Measurements from ENCODE around the gene TMEM129.

TMEM129 gene

GRCh38 chr4:1758306-1759121 is 37.4 kb upstream of the TMEM129 start:
- DNase-seq: no peak

- DNase-seq: no peak
Measured at GRCh38 chr4:1757836-1758235, 36.7 kb upstream of the TMEM129 start.

- DNase-seq: no peak
Measured at GRCh38 chr4:1756893-1757779, 36.0 kb upstream of the TMEM129 start.

GRCh38 chr4:1756079-1756478 is 35.0 kb upstream of the TMEM129 start:
- no peak for DNase-seq

GRCh38 chr4:1755297-1755696 is 34.2 kb upstream of the TMEM129 start:
- DNase-seq: no peak

GRCh38 chr4:1754336-1754735 is 33.2 kb upstream of the TMEM129 start:
- DNase-seq: no peak

- DNase-seq: no peak
Measured at GRCh38 chr4:1753697-1754311, 32.7 kb upstream of the TMEM129 start.

GRCh38 chr4:1753294-1753696 is 32.2 kb upstream of the TMEM129 start:
- DNase-seq: no peak

- DNase-seq: no peak
Measured at GRCh38 chr4:1752284-1753041, 31.3 kb upstream of the TMEM129 start.

GRCh38 chr4:1751919-1752283 is 30.8 kb upstream of the TMEM129 start:
- no peak for DNase-seq

GRCh38 chr4:1751155-1751918 is 30.2 kb upstream of the TMEM129 start:
- DNase-seq: no peak

- no peak for DNase-seq
Measured at GRCh38 chr4:1750381-1751154, 29.4 kb upstream of the TMEM129 start.

- DNase-seq: no peak
Measured at GRCh38 chr4:1749826-1750225, 28.7 kb upstream of the TMEM129 start.

- DNase-seq: no peak
Measured at GRCh38 chr4:1749370-1749769, 28.2 kb upstream of the TMEM129 start.

GRCh38 chr4:1748465-1748995 is 27.4 kb upstream of the TMEM129 start:
- peak; percentile 72 to 75 for DNase-seq

- no peak for DNase-seq
Measured at GRCh38 chr4:1747603-1747967, 26.5 kb upstream of the TMEM129 start.

- no peak for DNase-seq
Measured at GRCh38 chr4:1746919-1747602, 25.9 kb upstream of the TMEM129 start.

- peak; percentile 61 to 78 for DNase-seq
Measured at GRCh38 chr4:1746265-1746691, 25.2 kb upstream of the TMEM129 start.

GRCh38 chr4:1745697-1746096 is 24.6 kb upstream of the TMEM129 start:
- DNase-seq: no peak

GRCh38 chr4:1745165-1745564 is 24.0 kb upstream of the TMEM129 start:
- no peak for DNase-seq
